HG02588 (cell line): ENCODE results near the gene OR5T1.

Experiments used
- ATAC-seq: cut with Tn5 transposase; IDR thresholded peaks from one replicate; pipeline ENCODE4 v1.9.1; 2021; ENCODE audit warnings: mild to moderate bottlenecking, moderate library complexity; ENCODE audit not compliant: unreplicated experiment

The OR5T1 gene

DNA sequence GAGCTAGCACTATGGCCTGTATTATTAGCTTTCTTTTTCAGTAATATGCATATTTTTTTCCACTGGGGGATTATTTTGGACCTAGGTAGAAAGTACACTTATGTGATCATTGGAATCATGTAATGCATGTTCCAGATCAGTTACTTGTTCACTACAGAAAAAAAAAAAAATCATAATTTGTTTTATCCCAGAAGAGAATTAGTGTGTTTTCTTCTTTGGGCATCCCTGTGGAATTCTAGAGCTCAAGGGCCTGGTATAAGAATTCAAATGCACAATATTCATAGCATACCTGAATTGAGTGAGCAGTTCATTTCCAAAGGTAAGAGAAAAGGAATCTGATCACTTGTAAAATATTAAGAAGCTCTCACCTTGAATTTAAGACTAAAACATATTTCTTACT is at the start of gene OR5T1:
OR5T1 (plus strand) TSS at position 301 of the 400 bp plus-strand sequence. CDS start 1,485 bp downstream, outside the sequence.
- no peak for ATAC-seq

DNA sequence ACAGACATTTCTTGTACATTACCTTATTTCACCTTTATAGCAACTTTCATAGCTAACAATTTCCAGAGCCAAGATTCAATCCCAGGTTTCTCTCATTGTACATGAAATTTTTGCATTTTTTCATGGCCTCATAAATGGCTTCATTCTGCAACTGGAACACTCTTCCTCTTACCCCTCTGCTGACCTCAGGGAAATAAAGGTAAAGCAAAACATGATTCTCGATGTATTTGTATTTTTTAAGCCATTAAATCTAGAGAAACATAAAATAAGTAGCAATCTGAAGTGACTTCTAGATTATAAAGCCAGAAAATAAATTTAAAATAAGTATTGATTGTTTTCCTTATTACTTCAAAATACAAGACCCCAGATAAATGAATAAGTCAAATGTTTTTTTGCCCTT is 39.8 kb upstream of the OR5T1 start, which contains the start of gene OR5T2:
OR5T2 (minus strand) TSS at position 101 of the 400 bp plus-strand sequence. CDS start 1,193 bp downstream, outside the sequence.
- no peak for ATAC-seq

DNA sequence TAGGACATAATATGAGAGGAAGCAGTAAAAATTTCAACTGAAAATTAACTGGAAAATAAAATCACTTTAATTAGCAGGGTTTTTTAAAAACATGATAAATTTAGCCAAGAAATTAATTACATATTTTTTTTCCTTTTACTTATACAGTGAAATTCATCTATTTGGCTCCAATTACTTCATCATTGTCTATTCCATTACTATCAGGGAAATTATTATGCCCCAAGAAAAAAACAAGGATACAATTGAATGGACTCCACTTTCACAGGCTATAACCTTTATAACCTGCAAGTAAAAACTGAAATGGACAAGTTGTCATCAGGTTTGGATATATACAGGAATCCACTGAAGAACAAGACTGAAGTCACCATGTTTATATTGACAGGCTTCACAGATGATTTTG is 22.0 kb upstream of the OR5T1 start, which contains the start of gene OR5T3:
OR5T3 (plus strand) TSS at position 301 of the 400 bp plus-strand sequence; CDS start at position 301, 0 bp downstream.
- ATAC-seq: no peak

GRCh38 chr11:56271092-56271491 is 2.9 kb upstream of the OR5T1 start:
- no peak for ATAC-seq

- no peak for ATAC-seq
Measured at GRCh38 chr11:56292154-56292553, 18.2 kb downstream of the OR5T1 start, which contains the start of gene OR8H1. OR8H1 (minus strand) TSS chr11:56292254; CDS start chr11:56291062, 1,192 bp downstream.

GRCh38 chr11:56296898-56297297 is 22.9 kb downstream of the OR5T1 start:
- no peak for ATAC-seq

DNA sequence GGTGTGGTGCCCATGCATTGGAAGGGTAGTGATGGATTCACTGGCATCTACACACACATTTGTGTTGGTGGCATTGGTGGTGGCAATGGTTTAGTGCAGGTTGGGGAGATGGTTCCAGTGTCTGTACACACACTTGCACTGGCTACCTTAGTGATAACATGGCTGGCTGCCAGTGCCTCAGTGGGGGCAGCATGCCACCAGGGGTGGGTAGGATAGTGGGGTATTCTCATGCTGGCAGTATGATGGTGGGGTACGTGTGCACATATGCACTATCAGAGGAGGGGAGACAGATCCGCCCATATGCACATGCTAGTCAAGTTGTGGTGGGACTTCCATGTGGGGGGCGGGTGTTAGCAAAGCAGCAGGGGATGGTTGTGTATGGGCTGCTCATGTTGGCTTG is 33.9 kb downstream of the OR5T1 start:
- no peak for ATAC-seq

DNA sequence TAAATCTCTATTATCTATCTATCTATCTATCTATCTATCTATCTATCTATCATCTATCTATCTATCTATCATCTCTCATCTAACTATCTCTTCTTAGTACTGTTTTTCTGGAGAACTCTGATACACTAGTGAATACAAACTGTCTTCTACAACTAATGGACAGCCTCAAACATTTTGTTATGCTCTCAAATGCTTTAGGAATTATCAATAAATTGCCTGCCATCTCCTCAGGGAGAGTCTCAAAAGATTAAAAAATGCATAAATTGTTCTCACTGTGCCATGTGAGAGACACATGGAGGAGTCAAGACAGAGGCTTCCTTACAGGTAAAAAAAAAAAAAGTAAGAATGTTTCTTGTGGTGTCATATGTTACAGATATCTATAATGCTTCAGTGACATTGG is 40.9 kb downstream of the OR5T1 start, which contains the start of gene OR8K3:
OR8K3 (plus strand) TSS at position 301 of the 400 bp plus-strand sequence. CDS start 3,163 bp downstream, outside the sequence.
- no peak for ATAC-seq
